Stimulated activated CD4-positive, alpha-beta T cell treated with anti-CD3 and anti-CD28 coated beads, TNF-alpha, amount 100 ng/mL, for 24 hours (primary cell): ENCODE measurements around the gene WEE2.
"Not testable (repeated sequence)": the region's sequence is repeated elsewhere in the genome, so short reads cannot be mapped to it uniquely, and the experiment has no call there.

ENCODE experiments used
- DNase-seq, 3 experiments: peaks; one replicate each; pipeline ENCODE4 v3.0.0-alpha.2; 2020; ENCODE audit warnings: low read depth in 3 of 3

WEE2 gene

DNA sequence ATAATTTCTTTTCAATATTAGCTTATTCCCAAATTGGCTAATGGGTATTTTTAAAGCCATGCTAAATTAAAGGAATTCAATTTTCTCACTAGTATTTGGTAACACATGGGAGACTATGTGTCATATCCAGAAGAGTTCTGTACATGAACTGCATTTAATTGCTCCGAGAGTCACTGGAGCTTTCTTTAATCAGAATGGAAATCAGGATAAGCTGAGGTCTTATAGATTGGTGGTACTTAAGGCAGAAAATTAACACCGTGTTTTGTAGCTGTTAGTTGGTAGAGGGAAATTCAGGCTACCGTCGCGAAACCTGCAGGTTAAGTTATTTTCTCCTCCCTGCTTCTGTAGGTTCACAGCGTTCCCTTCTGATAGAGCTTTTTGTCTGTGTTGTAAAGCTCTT, at the start of gene WEE2:
TSS of gene WEE2 (plus strand) at position 3 of the 400 bp plus-strand sequence. CDS start 406 bp downstream, outside the sequence.
- DNase-seq = no peak

- no peak for DNase-seq
These were observed 48.7 kb upstream of the WEE2 start for GRCh38 chr7:141659501-141659900.

- DNase-seq = no peak
These were observed 47.9 kb upstream of the WEE2 start for GRCh38 chr7:141660259-141660658.

GRCh38 chr7:141663081-141663849, 44.9 kb upstream of the WEE2 start:
- DNase-seq = no peak

DNA sequence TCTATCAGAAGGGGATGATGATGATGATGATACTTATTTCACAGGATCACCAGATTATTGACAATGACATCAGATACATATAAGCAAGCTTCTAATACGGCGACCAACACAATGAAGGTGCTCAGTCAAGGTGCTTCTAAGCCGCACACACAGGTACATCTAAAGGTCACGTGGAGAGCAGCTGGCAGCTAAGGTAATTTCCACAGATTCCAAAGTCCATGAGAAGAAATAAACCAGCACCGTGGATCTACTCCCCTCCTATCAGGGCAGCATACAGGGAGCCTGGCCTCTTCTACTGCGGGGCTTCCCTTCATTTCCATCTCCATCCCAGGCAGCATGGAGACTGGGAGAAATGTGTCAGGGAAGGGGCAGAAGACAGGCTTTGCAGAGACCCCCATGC, 43.7 kb upstream of the WEE2 start:
- no peak for DNase-seq

DNA sequence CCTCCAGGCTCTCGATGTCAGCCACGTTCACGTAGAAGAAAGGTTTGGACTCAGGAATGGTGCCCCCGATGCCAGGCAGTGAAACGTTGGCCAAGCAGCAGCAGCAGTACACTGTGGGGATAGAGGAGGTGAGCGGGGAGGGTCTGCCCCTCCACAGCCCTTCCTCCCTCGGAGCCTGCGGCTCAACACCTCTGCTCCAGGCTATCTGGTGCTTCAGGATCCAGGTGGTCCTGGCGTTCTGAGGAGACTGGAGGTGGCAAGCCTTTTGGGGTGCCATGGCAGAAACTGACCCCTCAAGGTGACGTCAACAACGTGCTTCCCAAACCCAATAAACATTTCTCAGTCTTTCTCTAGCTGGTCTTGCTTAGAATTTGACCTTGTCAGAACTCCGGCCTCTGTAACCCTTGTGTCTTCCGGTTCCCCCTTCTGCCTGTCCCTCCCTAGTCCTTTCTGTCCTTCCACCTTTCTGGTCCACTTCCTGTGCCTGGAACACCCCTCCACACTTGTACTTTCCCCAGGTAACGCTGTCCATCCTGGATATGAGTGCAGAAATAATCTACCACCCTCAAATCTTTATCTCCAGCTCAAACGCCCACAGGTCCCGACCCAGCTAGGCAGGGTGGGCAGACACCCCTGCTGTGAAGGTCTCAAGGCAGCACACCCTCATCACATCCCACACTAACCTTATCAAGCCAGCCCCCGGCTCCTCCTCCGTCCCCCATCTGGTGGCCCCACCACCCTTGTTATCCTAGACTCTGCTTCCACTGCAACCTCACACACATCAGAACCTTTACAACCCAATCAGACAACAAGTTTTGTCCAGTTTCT, 42.7 kb upstream of the WEE2 start:
- no peak for DNase-seq

GRCh38 chr7:141666071-141666470, 42.1 kb upstream of the WEE2 start:
- no peak for DNase-seq

DNA sequence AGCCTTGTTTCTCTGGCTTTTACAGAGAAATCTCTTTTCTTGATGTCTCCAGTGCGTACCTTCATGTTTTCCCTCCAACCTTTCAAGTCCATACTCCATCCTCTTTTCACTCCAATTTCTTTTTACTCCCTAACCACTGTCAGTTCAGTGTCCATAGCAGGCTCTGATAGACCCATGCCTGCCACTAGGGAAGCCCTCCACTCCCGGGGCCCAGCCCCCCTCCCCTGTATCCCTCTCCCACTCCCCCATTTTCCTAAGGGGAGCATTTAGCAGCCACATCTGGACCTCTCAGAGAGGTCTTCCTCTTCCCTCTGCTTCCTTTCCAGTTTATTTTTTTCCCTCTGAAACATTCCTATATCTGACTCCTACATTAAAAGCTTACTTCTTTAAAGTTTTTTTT, 39.3 kb upstream of the WEE2 start:
- no peak for DNase-seq

- no peak for DNase-seq
These were observed 36.3 kb upstream of the WEE2 start for GRCh38 chr7:141671705-141672496.

DNA sequence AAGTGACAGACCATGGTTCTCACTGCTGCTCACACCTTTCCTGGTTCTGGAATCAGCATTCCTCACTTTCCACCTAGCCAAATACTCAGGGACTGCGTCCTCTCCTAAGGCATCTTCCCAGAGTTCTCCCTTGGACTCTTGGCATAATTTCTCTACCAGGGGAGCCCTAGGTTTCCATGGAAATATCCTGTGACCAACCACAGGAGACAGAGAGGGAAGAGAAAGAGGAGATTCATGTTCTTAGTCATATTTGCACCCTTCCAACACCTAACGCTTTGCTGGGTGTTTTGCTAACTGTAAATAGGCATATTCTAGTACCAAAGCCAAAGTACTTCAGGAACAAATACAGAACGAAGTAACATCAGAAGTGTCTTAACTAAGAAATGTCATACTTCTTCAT, 34.8 kb upstream of the WEE2 start:
- no peak for DNase-seq

DNA sequence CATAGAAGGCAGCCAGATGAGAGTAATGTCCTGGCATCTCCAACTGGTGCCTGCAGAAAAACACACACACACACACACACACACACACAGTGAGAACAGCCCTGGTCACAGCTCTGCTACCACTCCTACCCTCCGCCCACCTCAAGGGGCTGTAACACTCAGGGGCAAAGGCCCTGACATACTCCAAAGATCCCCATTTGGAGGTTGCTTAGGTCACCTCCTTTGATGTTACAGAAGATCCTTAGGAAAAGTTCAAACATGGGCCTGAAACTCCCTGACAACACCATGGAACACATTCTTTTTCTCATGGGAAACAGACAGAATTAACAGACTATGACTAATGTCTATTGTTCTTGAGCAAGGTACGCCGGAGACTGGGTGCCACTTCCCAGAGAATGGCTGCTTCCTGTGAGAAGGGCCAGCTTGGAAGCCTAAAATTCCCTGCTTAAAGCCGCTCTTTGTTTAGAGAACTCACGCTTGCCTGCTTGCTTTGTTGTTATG, 33.9 kb upstream of the WEE2 start:
- no peak for DNase-seq

- no peak for DNase-seq
These were observed 33.5 kb upstream of the WEE2 start for GRCh38 chr7:141674702-141675101.

GRCh38 chr7:141675436-141676215, 32.5 kb upstream of the WEE2 start:
- no peak for DNase-seq

DNA sequence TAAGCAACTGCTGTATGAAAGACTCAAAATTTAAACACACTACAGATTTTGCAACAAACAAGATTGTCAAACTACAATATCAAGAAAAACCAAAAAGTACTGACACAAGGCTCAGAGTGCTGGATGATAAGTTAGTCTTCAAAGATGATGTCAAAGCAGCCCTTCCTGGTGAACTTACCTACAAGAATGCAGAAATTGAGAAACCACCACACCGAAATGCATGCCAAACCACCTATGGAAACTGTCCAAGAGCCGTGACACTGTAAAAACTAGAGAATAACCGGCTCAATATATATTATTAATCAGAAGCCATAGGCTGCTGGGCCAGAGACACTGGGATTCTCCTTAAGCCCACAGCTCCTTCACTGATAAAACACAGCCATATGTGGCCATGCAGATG, 31.5 kb upstream of the WEE2 start:
- no peak for DNase-seq

GRCh38 chr7:141679014-141679413, 29.1 kb upstream of the WEE2 start:
- no peak for DNase-seq

DNA sequence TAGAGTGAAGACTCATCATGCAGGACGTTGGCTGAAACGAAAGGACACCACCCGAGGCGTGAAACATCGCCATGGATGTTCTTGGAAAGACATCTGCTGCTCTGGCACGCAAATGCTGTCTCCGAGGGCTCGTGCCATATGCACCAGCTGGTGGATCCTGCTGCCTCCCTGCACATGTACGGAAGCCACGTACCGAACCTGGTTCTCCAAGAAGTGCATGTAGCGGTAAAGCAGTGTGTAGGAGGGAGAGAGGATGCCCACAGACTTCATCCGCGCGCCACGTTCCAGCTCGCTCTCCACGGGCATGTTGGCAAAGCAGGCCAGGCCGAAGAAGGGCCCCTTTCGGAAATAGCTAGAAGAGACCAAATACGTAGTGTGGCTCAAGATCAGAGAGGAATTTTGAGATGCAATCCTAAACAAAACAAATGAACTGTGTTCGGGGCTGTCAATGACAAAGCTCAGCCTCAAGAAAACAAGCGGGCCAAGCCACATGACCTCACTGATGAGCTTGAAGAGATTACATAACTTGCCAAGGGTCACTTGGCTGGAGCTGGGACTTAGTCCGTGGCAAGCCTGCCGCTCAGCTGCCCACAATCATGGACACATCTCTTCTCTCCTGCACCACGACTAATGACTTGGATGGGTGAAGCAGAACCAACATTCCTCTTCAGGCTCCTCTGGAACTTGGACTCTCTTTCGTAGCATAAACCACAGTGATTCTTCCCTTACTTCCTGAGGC, 22.7 kb upstream of the WEE2 start:
- no peak for DNase-seq

- DNase-seq = no peak
These were observed 22.1 kb upstream of the WEE2 start for GRCh38 chr7:141686074-141686473.

DNA sequence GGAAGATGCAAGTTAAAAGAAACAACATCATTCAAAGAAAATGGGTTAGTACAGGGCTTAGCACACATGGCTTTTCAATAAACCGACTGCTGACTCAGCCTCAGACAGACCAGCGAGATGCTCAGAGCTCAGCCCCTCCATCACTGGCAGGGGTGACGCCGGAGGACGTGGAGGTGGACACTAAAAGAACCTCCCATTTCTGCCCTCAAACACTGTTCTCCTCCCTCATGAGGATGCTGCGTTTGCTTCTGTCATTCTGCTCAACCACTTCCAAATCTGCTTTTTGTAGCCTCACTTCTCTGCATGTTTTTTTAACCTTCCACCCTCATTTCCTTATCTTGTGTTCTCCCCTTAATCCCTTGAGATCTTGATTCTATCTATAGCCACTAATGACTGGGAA, 21.5 kb upstream of the WEE2 start:
- no peak for DNase-seq

DNA sequence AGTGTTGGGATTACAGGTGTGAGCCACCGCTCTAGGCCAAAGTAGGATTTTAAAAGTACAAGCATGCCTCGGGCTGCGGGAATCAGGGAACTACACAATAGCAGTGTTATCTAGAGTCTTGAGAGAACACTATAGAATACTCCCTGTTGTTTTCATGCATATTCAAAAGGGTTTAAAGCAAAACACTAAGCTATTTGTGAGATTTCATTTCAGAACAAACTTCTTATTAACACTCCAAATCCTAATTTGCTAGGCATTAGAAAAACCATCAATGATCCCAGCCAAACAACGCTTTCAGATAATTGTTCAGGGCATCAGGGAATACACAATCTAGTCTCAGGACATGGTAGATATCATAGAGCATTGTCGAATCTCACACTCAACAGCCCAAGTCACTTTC, 20.1 kb upstream of the WEE2 start:
- no peak for DNase-seq

GRCh38 chr7:141689072-141689825, 18.9 kb upstream of the WEE2 start:
- not testable (repeated sequence) for DNase-seq
